ENCODE measurements around the gene PPM1G. TPM values are rescaled to one million over a fixed set of nuclear protein-coding genes. Genes with fewer than 3 reads are reported as not detected.
"Not testable (repeated sequence)": the region's sequence is repeated elsewhere in the genome, so short reads cannot be mapped to it uniquely, and the experiment has no call there.

PPM1G gene
- total RNA-seq, 1 donor from 2014 or later: 121 TPM

- TF ChIP-seq CTCF (IDR thresholded peaks at IDR 0.05; ENCODE audit: insufficient read depth, low read length, poor library complexity, severe bottlenecking): no peak
- Histone ChIP-seq H3K36me3 (ENCODE audit: control insufficient read depth, insufficient read depth, low read length) (no peaks in the 10 kb centered on the region), H3K4me3 (ENCODE audit: low read depth, low read length) (no peak overlapping the region), H3K27me3 (ENCODE audit: control insufficient read depth, insufficient read depth, low read length) (no peaks in the 10 kb centered on the region)
- DNase-seq (ENCODE audit: low read depth): no peak
These were observed 55.4 kb downstream of the PPM1G start for GRCh38 chr2:27353762-27354596.

- not testable (repeated sequence) for H3K4me3 ChIP-seq (ENCODE audit: low read depth, low read length); H3K36me3 ChIP-seq (ENCODE audit: control insufficient read depth, insufficient read depth, low read length); DNase-seq (ENCODE audit: low read depth); H3K27me3 ChIP-seq (ENCODE audit: control insufficient read depth, insufficient read depth, low read length)
These were observed 56.0 kb downstream of the PPM1G start for GRCh38 chr2:27353386-27353761.

DNA sequence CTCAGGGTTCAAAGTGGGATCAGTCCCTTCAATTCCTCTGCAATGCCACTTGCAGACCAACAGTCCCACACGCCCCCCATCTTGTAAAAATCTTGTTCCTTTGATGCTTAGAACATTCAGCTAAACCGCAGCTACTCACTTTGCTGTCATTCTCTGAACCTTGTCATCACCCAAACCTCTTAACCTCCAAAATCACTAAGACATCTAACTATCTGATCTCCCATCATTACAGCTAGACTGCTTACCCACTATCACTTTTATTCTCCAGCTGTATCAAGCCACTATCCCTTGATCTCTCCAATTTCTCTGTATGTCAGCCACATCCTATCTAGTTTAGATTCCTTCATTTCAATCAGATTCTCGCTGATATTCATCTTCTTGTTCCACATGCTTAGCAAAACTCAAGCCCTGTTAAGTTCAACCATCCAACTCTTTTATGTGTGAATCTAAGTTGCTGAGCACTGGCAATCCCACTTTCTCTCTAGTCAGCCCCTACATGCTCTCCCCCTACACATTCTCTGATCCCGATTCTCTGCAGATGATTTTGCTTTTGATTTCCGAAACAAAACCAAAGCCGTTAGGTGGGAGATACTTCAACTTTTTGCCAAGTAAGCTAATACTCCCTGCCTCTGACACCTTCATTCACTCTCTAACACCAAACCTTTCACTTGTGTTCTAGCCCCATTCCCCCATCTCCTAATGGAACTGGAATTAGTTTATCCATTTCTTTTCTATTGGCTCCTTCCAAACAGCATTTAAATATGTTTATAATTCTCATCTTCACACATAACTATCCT is 57.4 kb downstream of the PPM1G start:
- TF ChIP-seq CTCF (IDR thresholded peaks at IDR 0.05; ENCODE audit: insufficient read depth, low read length, poor library complexity, severe bottlenecking): no peak
- Histone ChIP-seq H3K27me3 (ENCODE audit: control insufficient read depth, insufficient read depth, low read length) (no peaks in the 10 kb centered on the region), H3K36me3 (ENCODE audit: control insufficient read depth, insufficient read depth, low read length) (no peaks in the 10 kb centered on the region), H3K4me3 (ENCODE audit: low read depth, low read length) (no peak overlapping the region)
- DNase-seq (ENCODE audit: low read depth): no peak

- H3K27me3 ChIP-seq (ENCODE audit: control insufficient read depth, insufficient read depth, low read length): no peaks in the 10 kb centered on the region
- H3K36me3 ChIP-seq (ENCODE audit: control insufficient read depth, insufficient read depth, low read length): no peaks in the 10 kb centered on the region
- no peak overlapping the region for H3K4me3 ChIP-seq (ENCODE audit: low read depth, low read length)
- no peak for TF ChIP-seq CTCF (IDR thresholded peaks at IDR 0.05; ENCODE audit: insufficient read depth, low read length, poor library complexity, severe bottlenecking)
- DNase-seq (ENCODE audit: low read depth): no peak
These were observed 59.2 kb downstream of the PPM1G start for GRCh38 chr2:27350106-27350693.

DNA sequence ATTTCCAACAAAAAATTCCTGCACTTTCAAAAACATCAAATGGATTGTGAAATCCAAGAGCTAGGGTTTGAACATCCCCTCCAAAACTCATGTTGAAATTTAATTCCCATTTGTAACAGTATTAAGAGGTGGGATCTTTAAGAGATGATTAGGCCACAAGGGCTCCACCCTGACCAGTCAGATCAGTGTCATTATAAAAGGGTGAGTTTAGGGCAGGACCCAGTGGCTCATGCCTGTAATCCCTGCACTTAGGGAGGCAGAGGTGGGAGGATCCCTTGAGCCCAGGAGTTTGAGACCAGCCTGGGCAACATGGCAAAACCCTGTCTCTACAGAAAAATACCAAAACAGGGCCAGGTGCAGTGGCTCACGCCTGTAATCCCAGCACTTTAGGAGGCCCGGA is 61.8 kb downstream of the PPM1G start:
- DNase-seq (ENCODE audit: low read depth): no peak
- H3K4me3 ChIP-seq (ENCODE audit: low read depth, low read length): no peak overlapping the region
- TF ChIP-seq CTCF (IDR thresholded peaks at IDR 0.05; ENCODE audit: insufficient read depth, low read length, poor library complexity, severe bottlenecking): no peak
- H3K36me3 ChIP-seq (ENCODE audit: control insufficient read depth, insufficient read depth, low read length): peaks cover 1% of the 10 kb centered on the region
- H3K27me3 ChIP-seq (ENCODE audit: control insufficient read depth, insufficient read depth, low read length): no peaks in the 10 kb centered on the region

DNA sequence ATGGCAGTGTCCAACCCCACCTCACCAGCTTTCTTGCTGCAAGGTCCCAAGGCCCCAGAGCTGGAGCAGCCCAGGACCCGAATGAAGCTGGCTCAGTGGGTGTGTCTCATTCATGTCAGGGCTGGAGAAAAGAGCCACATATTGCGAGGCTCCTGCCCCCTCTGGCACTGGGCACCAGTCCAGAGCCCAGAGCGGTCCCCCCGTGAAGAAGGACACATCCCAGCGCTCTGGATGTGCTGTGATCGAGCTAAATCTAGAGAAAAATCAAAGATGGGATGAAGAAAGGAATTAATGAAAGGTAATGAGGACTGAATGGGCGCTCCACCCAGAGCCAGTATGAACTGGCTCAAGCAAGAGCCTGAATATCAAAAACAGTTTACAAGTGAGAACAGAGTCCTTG is 73.2 kb downstream of the PPM1G start:
- Histone ChIP-seq H3K27me3 (ENCODE audit: control insufficient read depth, insufficient read depth, low read length) (no peaks in the 10 kb centered on the region), H3K36me3 (ENCODE audit: control insufficient read depth, insufficient read depth, low read length) (peaks cover 4% of the 10 kb centered on the region), H3K4me3 (ENCODE audit: low read depth, low read length) (no peak overlapping the region)
- no peak for TF ChIP-seq CTCF (IDR thresholded peaks at IDR 0.05; ENCODE audit: insufficient read depth, low read length, poor library complexity, severe bottlenecking)
- DNase-seq (ENCODE audit: low read depth): no peak

All from kidney epithelial cell (primary cell).